HG03045 (cell line): Measurements from ENCODE around the gene TANC1.
"Not testable (repeated sequence)": the region's sequence is repeated elsewhere in the genome, so short reads cannot be mapped to it uniquely, and the experiment has no call there.

Experiments
- ATAC-seq: cut with Tn5 transposase; IDR thresholded peaks from one replicate; pipeline ENCODE4 v1.9.1; 2021; ENCODE audit warnings: mild to moderate bottlenecking, moderate library complexity; ENCODE audit not compliant: unreplicated experiment

The TANC1 gene

GRCh38 chr2:159022019-159022418, 53.6 kb downstream of the TANC1 start:
- ATAC-seq, result no peak

- ATAC-seq, result no peak
These were observed 57.7 kb downstream of the TANC1 start for GRCh38 chr2:159026170-159026569.

DNA sequence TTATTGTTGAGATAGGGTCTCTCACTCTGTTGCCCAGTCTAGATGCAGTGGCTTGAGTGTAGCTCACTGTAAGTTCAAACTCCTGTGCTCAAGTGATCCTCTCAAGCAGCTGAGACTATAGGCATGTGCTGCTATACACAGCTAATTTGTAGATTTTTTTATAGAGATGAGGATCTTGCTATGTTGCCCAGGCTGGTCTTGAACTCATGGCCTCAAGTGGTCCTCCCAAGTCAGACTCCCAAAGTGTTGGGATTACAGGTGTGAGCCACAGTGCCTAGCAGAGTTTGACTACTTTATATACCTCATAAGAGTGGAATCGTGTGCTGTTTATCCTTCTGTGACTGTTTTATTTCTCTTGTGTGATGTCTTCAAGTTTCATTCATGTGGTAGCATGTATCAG, 60.3 kb downstream of the TANC1 start:
- no peak for ATAC-seq

DNA sequence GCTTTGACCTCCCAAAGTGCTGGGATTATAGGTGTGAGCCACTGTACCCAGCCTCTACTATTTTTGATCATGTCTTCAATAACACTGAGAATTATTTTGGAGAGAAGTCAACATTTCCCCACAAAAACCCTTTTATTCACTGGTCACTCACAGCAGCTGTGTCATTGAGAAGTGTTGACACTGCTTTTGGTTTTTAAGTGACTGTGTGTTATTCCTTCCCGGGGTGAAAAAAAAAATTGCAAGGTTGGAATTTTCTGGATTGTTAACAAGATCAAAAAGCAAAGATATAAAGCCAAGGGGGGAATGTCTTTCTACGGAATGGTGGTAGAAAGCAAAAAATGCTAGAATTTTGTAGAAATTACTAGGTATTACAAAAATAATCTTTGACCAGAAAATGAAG, 61.5 kb downstream of the TANC1 start:
- no peak for ATAC-seq

DNA sequence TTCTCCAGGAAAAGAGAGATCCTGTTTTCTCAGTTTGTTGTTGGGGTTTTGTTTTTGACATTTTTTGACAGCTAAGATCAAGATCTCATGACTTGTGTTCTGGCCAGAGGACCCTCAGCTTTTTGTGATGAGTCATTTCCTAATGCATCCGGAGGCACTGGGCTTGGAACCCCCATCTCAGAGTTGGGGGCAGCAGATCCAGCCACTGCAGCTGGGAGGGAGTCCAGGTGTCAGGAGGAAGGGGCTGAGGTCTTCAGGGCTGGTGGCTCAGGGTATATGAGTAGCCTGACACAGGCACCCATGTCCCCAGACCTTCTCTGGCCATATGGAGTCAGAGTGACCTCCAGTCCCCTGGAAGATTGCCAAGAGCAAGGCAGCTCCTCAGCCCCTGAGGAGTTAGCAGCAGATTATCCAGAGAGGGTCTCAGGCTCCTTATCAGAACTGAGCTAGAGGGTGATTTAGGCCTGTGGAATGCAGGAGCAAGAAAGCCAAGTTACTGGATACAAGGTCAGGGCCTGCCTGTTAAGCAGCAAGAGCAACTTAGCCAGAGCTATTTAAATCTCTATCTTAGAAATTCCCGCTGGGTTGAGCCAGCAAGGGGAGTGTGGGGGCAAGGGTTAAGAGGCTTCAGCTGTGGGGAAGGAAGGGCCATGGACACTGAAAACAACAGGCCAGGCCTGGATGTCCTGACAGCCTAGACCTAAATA, 62.4 kb downstream of the TANC1 start:
- no peak for ATAC-seq

- ATAC-seq, result no peak
These were observed 63.7 kb downstream of the TANC1 start for GRCh38 chr2:159032146-159032545.

DNA sequence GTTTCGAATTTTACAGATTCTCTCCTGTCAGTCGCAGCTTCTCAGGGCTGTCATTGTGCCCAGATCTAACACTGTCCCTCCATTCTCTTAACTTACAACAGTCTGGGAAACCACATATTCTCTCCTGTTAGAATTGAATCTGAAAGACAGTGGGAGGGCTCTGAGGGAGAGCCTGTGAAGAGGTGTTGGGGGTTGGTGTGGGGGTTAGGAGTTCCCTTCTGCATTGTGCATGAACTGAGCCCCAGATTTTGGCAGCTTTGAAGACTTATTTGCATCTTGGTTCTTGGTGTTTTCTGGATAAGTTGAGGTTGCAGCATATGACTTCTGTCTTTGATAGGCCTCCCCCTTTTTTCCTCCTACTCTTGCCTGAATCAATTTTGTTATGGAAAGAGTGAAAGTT, 64.1 kb downstream of the TANC1 start:
- no peak for ATAC-seq

DNA sequence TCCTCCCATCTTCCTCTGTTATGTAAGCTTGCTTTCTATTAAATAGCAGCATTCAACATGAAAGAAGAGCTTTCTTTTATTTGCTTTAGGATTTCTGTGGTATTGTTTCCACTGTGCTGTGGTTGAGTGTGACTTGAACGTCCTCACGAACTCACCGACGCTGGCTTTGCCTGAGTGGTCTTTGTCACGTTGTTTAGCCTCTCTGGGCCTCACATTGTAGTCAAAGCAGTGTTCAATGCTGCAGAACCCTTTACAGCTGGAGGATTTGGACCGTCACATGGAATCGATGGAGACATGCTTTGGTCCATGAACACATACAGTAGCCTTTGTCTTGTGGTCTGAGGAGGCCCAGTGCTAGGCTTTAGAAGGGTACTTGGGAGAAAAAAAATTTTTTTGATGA, 66.3 kb downstream of the TANC1 start:
- no peak for ATAC-seq

DNA sequence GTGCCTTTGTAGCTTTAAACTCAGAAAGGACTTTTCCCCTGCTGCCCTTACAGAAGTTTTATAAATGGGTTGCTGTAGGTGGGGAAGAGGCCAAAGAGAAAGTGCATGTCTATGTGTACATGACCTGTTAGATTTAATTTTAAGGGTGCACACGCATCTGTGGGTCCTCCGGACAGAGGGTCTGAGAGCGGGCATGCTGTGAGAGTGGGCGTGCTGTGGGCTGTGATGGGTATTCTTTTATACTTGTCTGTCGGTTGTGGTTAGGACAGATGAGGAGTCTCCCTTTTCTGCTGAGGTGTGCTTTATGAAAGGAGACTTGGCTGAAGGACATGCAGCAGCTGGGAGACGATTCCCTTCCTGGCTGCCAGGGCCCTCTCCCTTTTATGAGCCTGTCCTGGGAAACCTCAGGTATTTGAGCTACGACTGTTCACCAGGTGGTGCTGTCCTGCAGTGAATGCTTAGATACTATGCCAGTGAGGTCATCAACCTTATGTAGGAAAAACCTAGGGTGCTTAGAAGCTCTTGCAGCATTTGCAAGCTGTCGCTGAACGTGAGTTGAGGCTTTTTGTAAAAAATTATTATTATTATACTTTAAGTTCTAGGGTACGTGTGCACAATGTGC, 67.5 kb downstream of the TANC1 start:
- no peak for ATAC-seq

DNA sequence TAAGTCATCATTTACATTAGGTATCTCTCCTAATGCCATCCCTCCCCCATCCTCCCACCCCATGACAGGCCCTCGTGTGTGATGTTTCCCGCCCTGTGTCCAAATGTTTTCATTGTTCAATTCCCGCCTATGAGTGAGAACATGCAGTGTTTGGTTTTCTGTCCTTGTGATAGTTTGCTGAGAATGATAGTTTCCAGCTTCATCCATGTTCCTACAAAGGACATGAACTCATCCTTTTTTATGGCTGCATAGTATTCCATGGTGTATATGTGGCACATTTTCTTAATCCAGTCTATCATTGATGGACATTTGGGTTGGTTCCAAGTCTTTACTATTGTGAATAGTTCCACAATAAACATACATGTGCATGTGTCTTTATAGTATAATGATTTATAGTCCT, 68.0 kb downstream of the TANC1 start:
- not testable (repeated sequence) for ATAC-seq

- not testable (repeated sequence) for ATAC-seq
These were observed 72.9 kb downstream of the TANC1 start for GRCh38 chr2:159041328-159041727.

DNA sequence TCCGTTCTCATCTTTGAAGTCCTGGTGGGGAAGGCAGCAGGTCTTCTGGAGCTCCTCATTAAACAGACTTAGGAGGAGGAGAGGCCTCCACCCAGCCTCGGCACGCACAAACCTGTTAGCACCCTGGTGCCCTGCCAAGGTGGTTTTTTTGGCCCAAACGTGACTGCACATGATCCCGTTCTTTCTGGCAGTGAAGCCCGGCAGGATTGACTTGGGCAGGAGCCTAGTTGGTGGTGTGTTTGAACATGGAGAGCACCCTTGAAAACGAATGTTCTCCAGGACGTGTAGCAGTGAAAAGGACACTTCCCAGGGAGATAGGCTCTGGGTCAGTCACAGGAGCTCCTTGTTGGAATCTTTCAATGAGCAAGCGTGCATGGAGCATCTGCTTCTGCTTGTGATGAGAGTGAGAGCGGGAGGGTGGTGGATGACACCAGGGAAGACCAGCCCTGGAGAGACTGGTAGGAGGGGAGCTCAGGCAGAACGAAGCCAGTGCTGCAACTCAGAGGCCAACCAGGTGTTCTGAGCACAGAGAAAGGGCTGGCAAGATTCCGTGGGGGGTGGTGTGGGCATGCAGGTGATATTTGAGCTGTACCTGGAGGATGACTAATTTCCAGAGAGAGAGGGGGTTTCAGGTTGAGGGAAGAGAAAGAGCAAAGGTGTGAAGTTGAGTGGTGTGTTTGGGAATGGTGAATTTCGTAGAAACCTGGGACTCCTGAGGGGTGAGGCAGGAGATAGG, 73.8 kb downstream of the TANC1 start:
- no peak for ATAC-seq

DNA sequence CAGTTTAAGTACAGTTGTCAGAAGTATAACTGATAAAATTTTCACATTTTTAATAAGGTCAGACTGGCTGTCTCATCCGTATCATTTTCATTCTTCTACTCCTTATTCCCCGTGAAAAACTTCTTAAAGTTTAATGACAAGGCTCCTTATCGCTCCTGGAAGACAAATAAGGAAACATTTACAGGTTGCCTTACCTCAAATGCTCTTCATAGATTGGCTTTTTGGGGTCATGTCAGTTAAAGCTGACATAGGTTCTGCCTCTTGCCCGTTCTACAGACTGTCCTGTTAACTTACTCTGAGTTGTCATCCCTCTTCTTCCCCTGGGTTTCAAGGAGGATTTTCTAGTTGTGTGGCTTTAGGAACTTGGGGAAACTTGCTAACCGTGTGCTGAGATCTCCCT, 75.3 kb downstream of the TANC1 start:
- ATAC-seq, result no peak

DNA sequence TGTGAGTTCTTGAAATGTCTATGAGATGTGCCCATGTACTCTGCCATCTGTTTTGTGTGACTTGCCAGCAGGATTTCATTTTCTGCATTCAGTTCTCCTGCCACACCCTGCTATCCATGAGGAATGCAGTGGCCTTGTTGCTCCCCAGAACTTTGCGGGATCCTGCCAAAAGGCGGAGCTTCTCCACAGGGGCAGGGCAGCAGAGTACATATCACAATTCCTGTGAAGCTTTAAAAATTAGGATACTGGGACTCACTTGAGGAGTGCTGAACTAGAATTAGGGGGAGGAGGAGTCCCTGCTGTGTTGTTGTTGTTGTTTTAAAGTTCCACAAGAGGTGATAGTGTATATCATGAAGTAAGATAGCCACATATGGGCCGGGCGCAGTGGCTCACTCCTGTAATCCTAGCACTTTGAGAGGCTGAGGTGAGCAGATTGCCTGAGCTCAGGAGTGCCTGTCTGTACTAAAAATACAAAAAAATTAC, 76.4 kb downstream of the TANC1 start:
- no peak for ATAC-seq

GRCh38 chr2:159045545-159046454, 77.4 kb downstream of the TANC1 start:
- ATAC-seq, result no peak

DNA sequence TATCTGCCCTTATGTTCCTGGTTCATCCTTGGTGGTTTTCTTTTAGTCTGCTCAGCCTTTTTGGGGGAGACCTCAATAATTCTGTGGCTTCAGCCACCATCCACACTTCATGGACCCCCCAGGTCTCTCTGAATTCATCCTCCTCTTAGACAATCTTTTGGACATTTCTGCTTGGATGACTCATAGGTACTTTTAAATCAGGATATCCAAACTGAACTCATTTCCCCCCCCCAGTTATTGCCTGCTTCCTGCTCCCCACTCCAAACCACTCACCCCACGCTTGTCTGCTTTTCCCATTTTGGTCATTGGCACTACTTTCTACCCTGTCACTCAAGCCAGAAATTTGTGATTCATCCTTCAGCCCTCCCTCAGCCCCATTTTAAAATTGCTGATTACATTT, 78.5 kb downstream of the TANC1 start:
- ATAC-seq, result no peak

GRCh38 chr2:159050426-159050825, 82.0 kb downstream of the TANC1 start:
- ATAC-seq, result no peak

DNA sequence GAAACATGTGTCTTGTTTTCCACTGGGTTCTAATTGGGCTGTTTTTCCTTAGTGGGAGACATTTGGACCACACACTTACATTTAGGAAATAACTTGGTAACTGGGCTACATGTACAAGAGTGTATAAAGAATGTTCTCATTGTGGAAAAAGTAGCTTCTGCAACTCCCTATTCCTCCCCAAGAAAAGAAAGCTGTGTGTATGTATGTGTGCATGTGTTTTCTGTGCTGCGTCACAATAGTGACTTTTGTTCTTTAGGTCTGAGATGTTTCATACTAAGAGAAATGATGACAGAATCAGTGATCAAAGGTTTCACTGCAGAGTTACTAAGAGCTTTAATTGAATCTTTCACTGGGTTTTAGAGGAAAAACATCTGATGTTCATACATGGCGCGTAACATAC, 82.7 kb downstream of the TANC1 start:
- no peak for ATAC-seq

GRCh38 chr2:159051661-159052060, 83.2 kb downstream of the TANC1 start:
- ATAC-seq, result no peak

DNA sequence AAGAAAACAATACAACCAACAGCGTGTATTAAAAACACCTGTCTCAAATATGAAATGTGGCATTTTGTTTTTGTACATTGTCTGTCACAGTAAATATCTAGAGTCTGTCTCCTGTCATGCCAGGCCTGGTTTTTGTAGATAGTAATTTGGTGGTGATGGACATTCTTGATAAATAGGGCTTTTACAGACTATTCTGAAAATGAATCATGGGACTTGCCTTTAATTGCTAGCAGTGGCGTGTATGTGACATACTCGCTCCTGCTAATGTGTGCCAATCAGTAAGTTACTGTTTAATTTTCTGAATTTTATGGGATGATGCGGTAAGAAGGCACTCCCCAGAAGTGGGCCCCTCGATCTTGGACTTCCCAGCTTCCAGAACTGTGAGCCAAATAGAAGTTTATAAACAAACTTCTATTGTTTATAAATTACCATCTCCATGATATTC, 83.7 kb downstream of the TANC1 start:
- ATAC-seq, result no peak
